WI38 (cell line): Measurements from ENCODE around the gene CEMIP.

ENCODE experiments used
- H3K4me3 ChIP-seq: 2 replicates; pipeline ENCODE4 v1.5.1; 2011; ENCODE audit warnings: low read depth, mild to moderate bottlenecking, control low read depth, low read length
- TF ChIP-seq, protein P1 (sequence below): IDR thresholded peaks from 2 replicates; pipeline ENCODE4 v1.5.1; 2012; ENCODE audit warnings: low read depth, mild to moderate bottlenecking, control low read depth, low read length

The CEMIP gene

GRCh38 chr15:80747317-80748053 lies 31.7 kb upstream of the CEMIP start:
- H3K4me3 ChIP-seq, result no peak overlapping the region
- TF ChIP-seq, protein P1, sequence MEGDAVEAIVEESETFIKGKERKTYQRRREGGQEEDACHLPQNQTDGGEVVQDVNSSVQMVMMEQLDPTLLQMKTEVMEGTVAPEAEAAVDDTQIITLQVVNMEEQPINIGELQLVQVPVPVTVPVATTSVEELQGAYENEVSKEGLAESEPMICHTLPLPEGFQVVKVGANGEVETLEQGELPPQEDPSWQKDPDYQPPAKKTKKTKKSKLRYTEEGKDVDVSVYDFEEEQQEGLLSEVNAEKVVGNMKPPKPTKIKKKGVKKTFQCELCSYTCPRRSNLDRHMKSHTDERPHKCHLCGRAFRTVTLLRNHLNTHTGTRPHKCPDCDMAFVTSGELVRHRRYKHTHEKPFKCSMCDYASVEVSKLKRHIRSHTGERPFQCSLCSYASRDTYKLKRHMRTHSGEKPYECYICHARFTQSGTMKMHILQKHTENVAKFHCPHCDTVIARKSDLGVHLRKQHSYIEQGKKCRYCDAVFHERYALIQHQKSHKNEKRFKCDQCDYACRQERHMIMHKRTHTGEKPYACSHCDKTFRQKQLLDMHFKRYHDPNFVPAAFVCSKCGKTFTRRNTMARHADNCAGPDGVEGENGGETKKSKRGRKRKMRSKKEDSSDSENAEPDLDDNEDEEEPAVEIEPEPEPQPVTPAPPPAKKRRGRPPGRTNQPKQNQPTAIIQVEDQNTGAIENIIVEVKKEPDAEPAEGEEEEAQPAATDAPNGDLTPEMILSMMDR, result no peak

- TF ChIP-seq, protein P1, result no peak
- no peak overlapping the region for H3K4me3 ChIP-seq
Measured at GRCh38 chr15:80749589-80749988, 29.6 kb upstream of the CEMIP start.

GRCh38 chr15:80750575-80750974 lies 28.6 kb upstream of the CEMIP start:
- TF ChIP-seq, protein P1, result no peak
- no peak overlapping the region for H3K4me3 ChIP-seq

- TF ChIP-seq, protein P1, result no peak
- no peak overlapping the region for H3K4me3 ChIP-seq
Measured at GRCh38 chr15:80752204-80752603, 27.0 kb upstream of the CEMIP start.

GRCh38 chr15:80753161-80753560 lies 26.0 kb upstream of the CEMIP start:
- TF ChIP-seq, protein P1, result no peak
- no peak overlapping the region for H3K4me3 ChIP-seq

- H3K4me3 ChIP-seq, result no peak overlapping the region
- TF ChIP-seq, protein P1, result no peak
Measured at GRCh38 chr15:80754014-80754413, 25.2 kb upstream of the CEMIP start.

- TF ChIP-seq, protein P1, result no peak
- H3K4me3 ChIP-seq, result no peak overlapping the region
Measured at GRCh38 chr15:80755885-80756284, 23.3 kb upstream of the CEMIP start.
